Panc1 (cell line): ENCODE data around the gene ATP5MG. TPM values are rescaled to one million over a fixed set of nuclear protein-coding genes. Genes with fewer than 3 reads are reported as not detected.

ENCODE experiments used
- ATAC-seq: fragments of 200-7000 bp; cut with Tn5 transposase; 2 replicates; pipeline ENCODE4 v1.9.1; 2020; ENCODE audit warnings: mild to moderate bottlenecking, moderate library complexity
- BruUV-seq: library from RNA; stranded (reverse); fragments of 400-500 nt; replicated peaks from 2 replicates; lab custom pipeline; 2021; lab: Mats Ljungman, UMichigan
- CTCF ChIA-PET: fragments of 300-600 bp; sonication (Branson Sonifier 250); formaldehyde crosslinking; loops from one replicate; lab custom pipeline; 2022; ENCODE audit warnings: antibody characterized with exemption; lab: Charles Lee
- POLR2A ChIA-PET: fragments of 300-600 bp; sonication (Branson Sonifier 250); formaldehyde crosslinking; loops from one replicate; lab custom pipeline; 2022; ENCODE audit warnings: antibody characterized with exemption; lab: Charles Lee
- DNase-seq: peaks from one replicate; pipeline ENCODE4 v3.0.0-alpha.2; 2010; ENCODE audit warnings: low read depth, low spot score
- H3K27ac ChIP-seq: 2 replicates; pipeline ENCODE4 v1.5.1; 2011; ENCODE audit warnings: mild to moderate bottlenecking, low read length, inconsistent platforms
- H3K27me3 ChIP-seq: fragments of 200-500 bp; sonication (Bioruptor generic); 2 replicates; pipeline ENCODE4 v1.6.0; 2014; ENCODE audit warnings: low read length, inconsistent platforms; ENCODE audit not compliant: control insufficient read depth, insufficient read depth
- H3K36me3 ChIP-seq: fragments of 200-500 bp; sonication (Bioruptor generic); 2 replicates; pipeline ENCODE4 v1.5.1; 2014; ENCODE audit warnings: inconsistent platforms, mild to moderate bottlenecking, low read length, moderate library complexity; ENCODE audit not compliant: control insufficient read depth, insufficient read depth
- H3K4me1 ChIP-seq: 2 replicates; pipeline ENCODE4 v1.5.1; 2011; ENCODE audit warnings: inconsistent platforms, mild to moderate bottlenecking, low read length, moderate library complexity; ENCODE audit not compliant: control insufficient read depth, insufficient read depth
- H3K4me3 ChIP-seq, 2 experiments: 2 replicates each; pipeline ENCODE4 v1.5.1; 2011 to 2012; ENCODE audit warnings: low read depth in 2 of 2, low read length in 2 of 2, mild to moderate bottlenecking in 2 of 2, inconsistent platforms in 1 of 2, moderate library complexity in 1 of 2
- H3K9me3 ChIP-seq: fragments of 200-500 bp; sonication (Bioruptor generic); 2 replicates; pipeline ENCODE4 v1.5.1; 2014; ENCODE audit warnings: low read depth, mild to moderate bottlenecking, inconsistent platforms, low read length, moderate library complexity; ENCODE audit not compliant: control insufficient read depth, insufficient read depth
- CTCF ChIP-seq: fragments of 450-650 bp; IDR thresholded peaks from 2 replicates; pipeline ENCODE4 v1.5.1; 2017; ENCODE audit warnings: mild to moderate bottlenecking
- POLR2AphosphoS5 ChIP-seq: IDR thresholded peaks from 2 replicates; pipeline ENCODE4 v1.6.1; 2012; ENCODE audit warnings: mild to moderate bottlenecking, low read depth, low read length, moderate library complexity
- REST ChIP-seq, 2 experiments: IDR thresholded peaks; 2 replicates each; pipeline ENCODE4 v1.6.1; 2011 to 2012; ENCODE audit warnings: low read depth in 2 of 2, control low read depth in 1 of 2, low read length in 1 of 2, mild to moderate bottlenecking in 1 of 2, moderate library complexity in 1 of 2; ENCODE audit not compliant: insufficient read depth in 1 of 2
- SIN3A ChIP-seq: IDR thresholded peaks from 2 replicates; pipeline ENCODE4 v1.6.1; 2012; ENCODE audit warnings: low read depth, mild to moderate bottlenecking, low read length, moderate library complexity, borderline replicate concordance; ENCODE audit not compliant: insufficient read depth
- TCF7L2 ChIP-seq: IDR thresholded peaks from 2 replicates; pipeline ENCODE4 v1.6.1; 2011; ENCODE audit warnings: mild to moderate bottlenecking, low read depth, low read length, inconsistent platforms
- in situ Hi-C: cut with HindIII; loops from 2 replicates; pipeline ENCODE4 v1.10.0; 2016; ENCODE audit warnings: low sequenced_read_pairs, low pct_unique_long_range_greater_than_20kb
- intact Hi-C: fragments of 100-400 bp; cut with micrococcal nuclease; formaldehyde crosslinking; loops from one replicate; pipeline ENCODE4 v1.10.0; 2022; ENCODE audit not compliant: unreplicated experiment
- total RNA-seq: library from RNA; stranded (reverse); gene quantifications from one replicate; pipeline ENCODE4 v1.2.1, GENCODE V29; 2021; ENCODE audit not compliant: unreplicated experiment

ATP5MG gene
- total RNA-seq, 1 experiment from 2014 or later = 504 TPM

GRCh38 chr11:118382954-118383353 lies 18.5 kb upstream of the ATP5MG start:
- peaks cover 58% of the 10 kb centered on the region for H3K36me3 ChIP-seq
- no peak for TF ChIP-seq TCF7L2
- no peak for TF ChIP-seq REST (IDR thresholded peaks at IDR 0.05; ENCODE audit: insufficient read depth in 1 of 2, low read depth in 2 of 2, low read length in 1 of 2)
- TF ChIP-seq SIN3A = no peak
- no peak for TF ChIP-seq POLR2AphosphoS5
- no peak for TF ChIP-seq CTCF
- no TSS peak for BruUV-seq
- intact Hi-C loops = no loop called here
- ATAC-seq (no peak), DNase-seq (no peak)
- H3K4me1 ChIP-seq = no peaks in the 10 kb centered on the region
- H3K4me3 ChIP-seq = no peak overlapping the region
- in situ Hi-C loops = no loop called here
- POLR2A ChIA-PET = no interaction called here
- CTCF ChIA-PET = interaction anchor here (0.7 kb wide), 1 partner anchor 14 kb away, joined by 3 read pairs; no protein-coding TSS in a partner anchor
- H3K27ac ChIP-seq = no peak overlapping the region
- H3K27me3 ChIP-seq = no peaks in the 10 kb centered on the region
- no peaks in the 10 kb centered on the region for H3K9me3 ChIP-seq

GRCh38 chr11:118383657-118384056 lies 17.7 kb upstream of the ATP5MG start:
- CTCF ChIA-PET = interaction anchor here (0.7 kb wide), 1 partner anchor 15 kb away, joined by 3 read pairs; no protein-coding TSS in a partner anchor
- no peaks in the 10 kb centered on the region for H3K9me3 ChIP-seq
- TF ChIP-seq POLR2AphosphoS5 = no peak
- no peak for TF ChIP-seq TCF7L2
- TF ChIP-seq SIN3A = no peak
- no peak for TF ChIP-seq CTCF
- no peak for TF ChIP-seq REST (IDR thresholded peaks at IDR 0.05; ENCODE audit: insufficient read depth in 1 of 2, low read depth in 2 of 2, low read length in 1 of 2)
- intact Hi-C loops (no loop called here), in situ Hi-C loops (no loop called here)
- no peak for ATAC-seq
- no peak overlapping the region for H3K27ac ChIP-seq
- H3K36me3 ChIP-seq = peaks cover 59% of the 10 kb centered on the region
- POLR2A ChIA-PET = no interaction called here
- no peaks in the 10 kb centered on the region for H3K4me1 ChIP-seq
- no peak for DNase-seq
- no TSS peak for BruUV-seq
- H3K4me3 ChIP-seq = no peak overlapping the region
- H3K27me3 ChIP-seq = no peaks in the 10 kb centered on the region
